ENCODE results near the gene PCGF3. TPM values are rescaled to one million over a fixed set of nuclear protein-coding genes. Genes with fewer than 3 reads are reported as not detected.

PCGF3 gene
- total RNA-seq, 1 experiment from 2014 or later = 31.5 TPM

- TF ChIP-seq CTCF (conservative IDR thresholded peaks at IDR 0.05; ENCODE audit: low read depth, low read length) (no peak), EZH2phosphoT487 (IDR thresholded peaks at IDR 0.05; ENCODE audit: borderline replicate concordance, low read length) (no peak), EZH2 (IDR thresholded peaks at IDR 0.05; ENCODE audit: low read length, unreplicated experiment) (no peak)
- intact Hi-C loops (cut with micrococcal nuclease) = no loop called here
- DNase-seq = no peak
- no peaks in the 10 kb centered on the region for H3K9me2 ChIP-seq (replicated peaks; ENCODE audit: low read length)
- no peak overlapping the region for H2AFZ ChIP-seq (ENCODE audit: low read length)
- no peaks in the 10 kb centered on the region for H3K36me3 ChIP-seq (ENCODE audit: low read depth, low read length)
- no peak overlapping the region for H3K4me2 ChIP-seq (ENCODE audit: low read length)
- no peaks in the 10 kb centered on the region for H3K9me3 ChIP-seq (ENCODE audit: low read length)
- no peaks in the 10 kb centered on the region for H3K4me1 ChIP-seq (ENCODE audit: insufficient read depth, low read length)
- no peaks in the 10 kb centered on the region for H4K20me1 ChIP-seq (ENCODE audit: low read length)
- H3K79me2 ChIP-seq (ENCODE audit: low read length) = peaks cover 68% of the 10 kb centered on the region
- H3K27me3 ChIP-seq (ENCODE audit: low read length) = no peaks in the 10 kb centered on the region
- no peak overlapping the region for H3K9ac ChIP-seq (ENCODE audit: low read length)
- CTCF ChIA-PET = no interaction called here
- POLR2A ChIA-PET (ENCODE audit: unreplicated experiment) = no interaction called here
- no peak overlapping the region for H3K27ac ChIP-seq (ENCODE audit: low read length)
- no peak overlapping the region for H3K4me3 ChIP-seq (ENCODE audit: low read length)
- ATAC-seq = no peak
- H3F3A ChIP-seq (ENCODE audit: low read length, unreplicated experiment) = no peaks in the 10 kb centered on the region
- BruUV-seq (replicated peaks) = no TSS peak
Observed at GRCh38 chr4:707929-708630, 2.4 kb downstream of the PCGF3 start.

GRCh38 chr4:708631-708933, 3.0 kb downstream of the PCGF3 start:
- Histone ChIP-seq H3F3A (ENCODE audit: low read length, unreplicated experiment) (no peaks in the 10 kb centered on the region), H3K4me1 (ENCODE audit: insufficient read depth, low read length) (no peaks in the 10 kb centered on the region), H3K4me3 (ENCODE audit: low read length) (no peak overlapping the region), H2AFZ (ENCODE audit: low read length) (no peak overlapping the region), H3K4me2 (ENCODE audit: low read length) (no peak overlapping the region), H3K9ac (ENCODE audit: low read length) (no peak overlapping the region), H3K27me3 (ENCODE audit: low read length) (no peaks in the 10 kb centered on the region), H3K36me3 (ENCODE audit: low read depth, low read length) (no peaks in the 10 kb centered on the region), H3K27ac (ENCODE audit: low read length) (no peak overlapping the region), H3K9me2 (replicated peaks; ENCODE audit: low read length) (no peaks in the 10 kb centered on the region), H3K79me2 (ENCODE audit: low read length) (peaks cover 73% of the 10 kb centered on the region), H4K20me1 (ENCODE audit: low read length) (no peaks in the 10 kb centered on the region), H3K9me3 (ENCODE audit: low read length) (no peaks in the 10 kb centered on the region)
- DNase-seq (no peak), ATAC-seq (no peak)
- CTCF ChIA-PET = no interaction called here
- TF ChIP-seq CTCF (conservative IDR thresholded peaks at IDR 0.05; ENCODE audit: low read depth, low read length) (no peak), EZH2phosphoT487 (IDR thresholded peaks at IDR 0.05; ENCODE audit: borderline replicate concordance, low read length) (no peak), EZH2 (IDR thresholded peaks at IDR 0.05; ENCODE audit: low read length, unreplicated experiment) (no peak)
- POLR2A ChIA-PET (ENCODE audit: unreplicated experiment) = no interaction called here
- intact Hi-C loops (cut with micrococcal nuclease) = no loop called here
- BruUV-seq (replicated peaks) = no TSS peak

- no peaks in the 10 kb centered on the region for H4K20me1 ChIP-seq (ENCODE audit: low read length)
- H3K4me2 ChIP-seq (ENCODE audit: low read length) = no peak overlapping the region
- no peak for DNase-seq
- intact Hi-C loops (cut with micrococcal nuclease) = no loop called here
- no peaks in the 10 kb centered on the region for H3K9me2 ChIP-seq (replicated peaks; ENCODE audit: low read length)
- peaks cover 81% of the 10 kb centered on the region for H3K79me2 ChIP-seq (ENCODE audit: low read length)
- BruUV-seq (replicated peaks) = no TSS peak
- H3K4me3 ChIP-seq (ENCODE audit: low read length) = no peak overlapping the region
- CTCF ChIA-PET = no interaction called here
- no peak overlapping the region for H3K27ac ChIP-seq (ENCODE audit: low read length)
- no peaks in the 10 kb centered on the region for H3F3A ChIP-seq (ENCODE audit: low read length, unreplicated experiment)
- POLR2A ChIA-PET (ENCODE audit: unreplicated experiment) = no interaction called here
- no peak overlapping the region for H2AFZ ChIP-seq (ENCODE audit: low read length)
- no peak for ATAC-seq
- TF ChIP-seq EZH2phosphoT487 (IDR thresholded peaks at IDR 0.05; ENCODE audit: borderline replicate concordance, low read length) (no peak), CTCF (conservative IDR thresholded peaks at IDR 0.05; ENCODE audit: low read depth, low read length) (no peak), EZH2 (IDR thresholded peaks at IDR 0.05; ENCODE audit: low read length, unreplicated experiment) (no peak)
- no peaks in the 10 kb centered on the region for H3K36me3 ChIP-seq (ENCODE audit: low read depth, low read length)
- no peaks in the 10 kb centered on the region for H3K4me1 ChIP-seq (ENCODE audit: insufficient read depth, low read length)
- H3K9ac ChIP-seq (ENCODE audit: low read length) = no peak overlapping the region
- H3K27me3 ChIP-seq (ENCODE audit: low read length) = no peaks in the 10 kb centered on the region
- no peaks in the 10 kb centered on the region for H3K9me3 ChIP-seq (ENCODE audit: low read length)
Observed at GRCh38 chr4:709348-709747, 3.7 kb downstream of the PCGF3 start.
